GM19043 (cell line): ENCODE data around the gene SUN1.
"Not testable (repeated sequence)": the region's sequence is repeated elsewhere in the genome, so short reads cannot be mapped to it uniquely, and the experiment has no call there.

ENCODE experiments used
- ATAC-seq: cut with Tn5 transposase; IDR thresholded peaks from one replicate; pipeline ENCODE4 v1.9.1; 2021; ENCODE audit warnings: low read depth; ENCODE audit not compliant: unreplicated experiment

SUN1 gene

GRCh38 chr7:832167-832967 lies at the start of gene SUN1:
Gene SUN1 (plus strand): TSS chr7:832476. CDS start chr7:832525, 49 bp downstream.
- ATAC-seq: no peak

DNA sequence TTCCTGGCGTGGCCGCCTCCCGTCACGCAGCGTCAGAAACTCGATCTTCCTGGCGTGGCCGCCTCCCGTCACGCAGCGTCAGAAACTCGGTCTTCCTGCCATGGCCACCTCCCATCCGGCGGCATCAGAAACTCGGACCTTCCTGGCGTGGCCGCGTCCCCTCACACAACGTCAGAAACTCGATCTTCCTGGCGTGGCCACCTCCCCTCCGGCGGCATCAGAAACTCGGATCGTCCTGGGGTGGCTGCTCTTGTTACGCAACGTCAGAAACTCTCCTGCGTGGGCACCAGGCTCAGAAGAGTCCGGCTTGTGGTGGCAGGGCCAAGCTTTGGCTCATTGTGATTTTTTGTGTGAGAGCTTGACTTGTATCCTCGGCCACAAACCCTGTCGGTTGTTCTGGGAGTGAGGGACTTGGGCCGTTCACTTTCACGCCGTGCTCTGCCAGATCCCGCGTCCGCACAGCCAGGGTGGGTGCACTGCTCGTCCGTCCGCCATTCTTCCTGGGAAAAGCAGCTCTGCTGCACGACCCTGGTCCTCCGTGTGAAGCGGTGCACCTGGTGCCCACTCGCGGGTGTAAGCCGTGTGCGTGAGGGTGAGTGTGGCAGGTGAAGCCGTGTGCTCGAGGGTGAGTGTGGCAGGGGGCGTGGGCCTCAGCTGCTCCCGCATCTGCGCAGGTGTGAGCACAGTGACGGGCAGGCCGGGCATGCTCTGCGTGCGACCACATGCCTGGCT lies 49.4 kb upstream of the SUN1 start:
- ATAC-seq: no peak

DNA sequence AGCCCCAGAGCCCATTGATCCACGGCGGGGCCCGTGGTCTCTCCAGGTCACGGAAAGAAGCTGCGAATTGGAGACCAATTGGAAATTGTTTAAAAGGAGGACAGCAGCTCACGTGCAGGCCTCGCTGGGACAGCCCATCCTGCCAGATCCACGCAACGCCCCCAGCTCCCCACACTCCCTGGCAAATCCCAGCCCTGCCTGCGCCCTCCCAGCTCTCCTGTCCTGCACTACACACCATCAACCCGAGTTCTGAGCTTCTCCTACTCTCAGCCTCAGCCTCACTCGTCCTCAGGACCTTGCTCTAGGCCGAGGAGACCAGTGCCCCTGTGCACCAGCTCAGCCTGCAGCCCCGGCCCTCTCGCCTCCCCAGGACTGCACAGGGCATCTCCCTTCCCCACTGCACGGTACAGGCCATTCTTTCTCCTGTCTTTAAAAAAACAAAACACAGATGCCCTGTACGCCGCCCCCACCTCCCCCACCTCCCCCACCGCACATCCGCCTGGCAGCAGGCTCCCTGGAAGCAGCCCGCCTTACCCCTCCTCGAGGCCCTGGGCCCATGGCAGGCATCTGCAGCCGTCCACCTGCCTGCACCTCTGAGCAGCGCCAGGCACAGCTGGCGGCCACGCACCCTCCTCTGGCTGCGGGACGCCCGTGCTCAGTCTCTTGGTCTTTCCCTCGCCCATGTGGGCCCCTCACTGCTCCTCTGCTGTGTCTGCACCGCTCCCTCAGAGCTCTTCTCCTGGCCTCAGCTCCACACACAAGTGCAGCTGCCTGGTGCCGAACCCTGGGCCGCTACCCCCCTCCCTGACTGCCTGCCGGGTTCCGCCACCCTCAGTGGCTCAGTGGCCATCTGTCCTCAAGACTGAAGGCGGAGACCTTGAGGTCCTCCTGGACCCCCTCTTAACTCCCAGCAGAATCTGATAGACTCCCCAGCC lies 48.5 kb upstream of the SUN1 start:
- ATAC-seq: no peak

GRCh38 chr7:784971-785370 lies 47.3 kb upstream of the SUN1 start:
- no peak for ATAC-seq

GRCh38 chr7:785416-785815 lies 46.9 kb upstream of the SUN1 start:
- ATAC-seq: no peak

DNA sequence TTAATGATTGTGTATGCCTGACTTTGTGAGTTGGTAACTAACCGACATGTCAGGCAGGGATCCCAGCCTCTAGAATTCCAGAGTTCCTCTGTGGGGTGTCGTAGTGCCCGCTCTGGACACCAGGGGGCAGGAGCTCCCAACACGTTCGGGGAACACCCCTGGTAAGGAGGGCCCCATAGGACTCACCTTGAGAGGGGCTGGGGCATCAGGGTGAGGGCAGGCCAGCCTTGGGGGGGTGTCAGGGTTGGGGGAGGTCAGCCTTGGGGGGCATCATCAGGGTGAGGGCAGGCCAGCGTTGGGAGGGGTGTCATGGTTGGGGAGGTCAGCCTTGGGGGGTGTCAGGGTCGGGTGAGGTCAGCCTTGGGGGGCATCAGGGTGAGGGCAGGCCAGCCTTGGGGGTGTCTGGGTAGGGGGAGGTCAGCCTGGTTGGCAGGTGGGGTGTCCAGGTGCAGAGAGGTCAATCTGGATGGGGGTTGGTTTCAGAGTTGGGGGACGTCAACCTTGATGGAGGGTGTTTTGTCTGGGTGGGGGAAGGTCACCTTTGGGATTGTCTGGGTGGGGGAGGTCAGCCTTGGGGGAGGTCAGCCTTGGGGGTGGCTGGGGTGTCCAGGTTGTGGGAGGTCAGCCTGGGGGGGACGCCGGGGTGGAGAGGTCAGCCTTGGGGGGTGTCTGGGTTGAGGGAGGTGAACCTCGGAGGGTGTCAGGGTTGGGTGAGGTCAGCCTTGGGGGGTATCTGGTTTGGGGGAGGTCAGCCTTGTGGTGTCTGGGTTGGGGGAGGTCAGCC lies 45.6 kb upstream of the SUN1 start:
- ATAC-seq: no peak

- no peak for ATAC-seq
These were observed 44.7 kb upstream of the SUN1 start for GRCh38 chr7:787332-788240.

DNA sequence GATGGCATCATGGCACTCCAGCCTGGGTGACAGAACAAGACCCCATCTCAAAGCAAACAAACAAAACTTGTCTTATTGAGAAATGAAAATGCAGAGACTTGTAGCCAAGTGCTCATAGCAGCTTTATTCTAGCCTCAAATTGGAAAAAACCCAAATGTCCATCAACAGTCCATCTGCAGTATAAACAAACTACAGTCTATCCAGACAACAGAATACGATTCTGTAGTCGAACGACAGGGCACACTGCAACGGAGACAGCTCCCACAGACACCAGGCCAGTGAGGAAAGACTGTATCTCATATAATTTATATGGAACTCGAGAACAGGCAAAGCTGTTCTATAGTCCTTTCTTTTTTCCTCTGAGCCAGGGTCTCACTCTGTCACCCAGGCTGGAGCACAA lies 40.8 kb upstream of the SUN1 start:
- no peak for ATAC-seq

- ATAC-seq: no peak
These were observed 38.1 kb upstream of the SUN1 start for GRCh38 chr7:794207-794606.

- ATAC-seq: no peak
These were observed 37.5 kb upstream of the SUN1 start for GRCh38 chr7:794671-795329.

DNA sequence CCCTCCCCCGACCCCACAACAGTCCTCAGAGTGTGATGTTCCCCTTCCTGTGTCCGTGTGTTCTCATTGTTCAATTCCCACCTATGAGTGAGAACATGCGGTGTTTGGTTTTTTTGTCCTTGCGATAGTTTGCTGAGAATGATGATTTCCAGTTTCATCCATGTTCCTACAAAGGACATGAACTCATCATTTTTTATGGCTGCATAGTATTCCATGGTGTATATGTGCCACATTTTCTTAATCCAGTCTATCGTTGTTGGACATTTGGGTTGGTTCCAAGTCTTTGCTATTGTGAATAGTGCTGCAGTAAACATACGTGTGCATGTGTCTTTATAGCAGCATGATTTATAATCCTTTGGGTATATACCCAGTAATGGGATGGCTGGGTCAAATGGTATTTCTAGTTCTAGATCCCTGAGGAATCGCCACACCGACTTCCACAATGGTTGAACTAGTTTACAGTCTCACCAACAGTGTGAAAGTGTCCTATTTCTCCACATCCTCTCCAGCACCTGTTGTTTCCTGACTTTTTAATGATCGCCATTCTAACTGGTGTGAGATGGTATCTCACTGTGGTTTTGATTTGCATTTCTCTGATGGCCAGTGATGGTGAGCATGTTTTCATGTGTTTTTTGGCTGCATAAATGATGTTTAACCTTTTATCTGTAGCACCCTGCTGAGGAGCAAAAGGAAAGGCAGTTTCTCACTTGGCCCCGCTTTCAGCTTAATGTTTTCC lies 35.7 kb upstream of the SUN1 start:
- not testable (repeated sequence) for ATAC-seq

DNA sequence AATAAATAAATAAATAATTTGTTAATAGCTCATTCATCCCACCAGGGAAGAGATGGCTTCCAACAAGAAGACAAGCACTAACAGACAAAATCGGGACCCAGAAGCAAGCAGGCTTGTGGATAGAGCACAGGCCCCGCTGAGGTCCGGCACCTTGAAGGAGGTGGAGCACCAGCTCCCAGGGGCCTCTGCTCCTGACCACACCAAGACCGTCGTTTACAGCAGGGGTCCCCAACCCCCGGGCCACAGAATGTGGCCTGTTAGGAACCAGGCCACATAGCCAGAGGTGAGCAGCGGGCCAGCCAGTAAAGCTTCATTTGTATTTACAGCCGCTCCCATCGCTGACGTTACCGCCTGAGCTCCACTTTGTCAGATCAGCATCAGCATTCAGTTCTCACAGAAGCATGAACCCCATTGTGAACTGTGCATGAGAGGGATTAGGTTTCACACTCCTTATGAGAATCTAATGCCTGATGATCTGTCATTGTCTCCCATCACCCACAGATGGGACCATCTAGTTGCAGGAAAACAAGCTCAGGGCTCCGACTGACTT lies 33.3 kb upstream of the SUN1 start:
- ATAC-seq: no peak

DNA sequence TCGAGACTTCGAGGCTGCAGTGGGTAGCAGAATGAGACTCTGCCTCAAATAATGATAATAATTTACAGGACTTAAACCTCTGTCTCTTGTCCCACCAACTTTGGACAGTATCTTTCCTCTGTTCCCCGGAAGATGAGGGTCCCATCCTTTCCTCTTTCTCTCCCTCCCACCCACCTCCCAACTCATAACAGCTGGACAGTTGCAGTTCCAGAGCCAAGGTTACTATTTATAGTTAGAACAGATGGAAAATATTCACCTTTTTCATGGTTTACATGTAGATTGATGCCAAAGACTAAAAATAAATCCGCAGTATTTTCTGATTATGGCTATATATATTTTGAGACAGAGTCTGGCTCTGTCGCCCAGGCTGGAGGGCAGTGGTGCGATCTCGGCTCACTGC lies 31.6 kb upstream of the SUN1 start:
- no peak for ATAC-seq

DNA sequence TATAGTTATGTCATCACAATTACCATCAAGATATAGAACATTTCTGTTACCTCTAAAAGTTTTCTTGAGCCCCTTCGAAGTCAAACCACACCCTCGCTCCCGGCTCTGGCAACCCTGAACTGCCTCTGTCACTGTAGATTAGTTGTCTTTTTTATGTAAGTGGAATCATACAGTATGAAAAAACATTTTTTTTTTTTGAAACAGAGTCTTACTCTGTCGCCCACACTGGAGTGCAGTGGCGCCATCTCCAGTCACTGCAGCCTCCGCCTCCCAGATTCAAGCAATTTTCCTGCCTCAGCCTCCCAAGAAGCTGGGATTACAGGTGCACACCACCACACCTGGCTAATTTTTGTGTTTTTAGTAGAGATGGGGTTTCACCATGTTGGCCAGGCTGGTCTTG lies 30.9 kb upstream of the SUN1 start:
- not testable (repeated sequence) for ATAC-seq

DNA sequence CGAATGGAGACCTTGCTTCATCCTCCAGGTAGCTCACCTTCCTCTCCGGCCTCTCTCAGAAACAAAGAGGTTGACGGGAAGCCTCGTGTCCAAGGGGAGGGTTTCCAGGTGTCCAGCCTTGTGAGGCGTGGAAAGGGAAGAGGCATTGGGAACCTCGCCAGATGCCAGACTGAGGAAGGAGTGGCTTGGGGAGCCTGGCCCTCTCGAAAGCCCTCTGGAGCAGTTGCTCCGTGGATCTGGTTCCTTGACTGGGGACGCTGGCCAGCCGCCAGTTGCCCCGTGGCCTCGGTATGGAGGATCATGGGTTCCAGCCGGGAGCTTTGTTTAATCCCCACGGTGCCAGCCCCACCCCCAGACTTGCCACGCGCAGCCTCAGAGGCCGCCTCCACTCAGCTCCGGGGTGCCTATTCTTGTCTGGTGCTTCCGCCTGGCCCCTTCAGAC lies 30.3 kb upstream of the SUN1 start:
- no peak for ATAC-seq

- ATAC-seq: no peak
These were observed 29.6 kb upstream of the SUN1 start for GRCh38 chr7:802500-803242.

DNA sequence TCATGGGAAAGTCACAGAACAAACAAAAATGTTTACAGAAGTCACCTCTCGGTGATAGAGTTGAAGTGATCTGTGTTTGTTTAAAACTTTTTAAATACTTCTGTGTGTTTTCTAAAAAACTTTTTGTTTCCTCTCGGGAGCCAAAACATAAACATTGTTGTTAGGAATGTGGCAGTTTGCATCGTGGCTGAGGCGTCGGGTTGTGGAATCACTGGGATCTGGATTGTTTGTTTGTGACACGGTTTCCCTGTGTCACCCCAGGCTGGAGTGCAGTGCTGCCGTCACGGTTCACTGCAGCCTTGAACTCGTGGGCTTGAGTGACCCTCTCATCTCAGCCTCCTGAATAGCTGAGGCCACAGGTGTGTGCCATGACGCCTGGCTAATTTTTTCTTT lies 29.0 kb upstream of the SUN1 start:
- ATAC-seq: no peak
